Measurements from ENCODE around the gene DIAPH3.

GRCh38 chr13:59946944-59947343, 216.8 kb downstream of the DIAPH3 start:
- TF ChIP-seq CTCF (IDR thresholded peaks at IDR 0.05 in 8 of 11, conservative IDR thresholded peaks at IDR 0.05 in 3 of 11) (no peak), POLR2A (IDR thresholded peaks at IDR 0.05) (no peak), POLR2AphosphoS5 (IDR thresholded peaks at IDR 0.05) (no peak)

All from spleen (tissue), 7 donors.